ENCODE data around the gene SLC15A1.

- TF ChIP-seq CTCF (optimal IDR thresholded peaks at IDR 0.05 in 1 of 3, IDR thresholded peaks at IDR 0.05 in 1 of 3, conservative IDR thresholded peaks at IDR 0.05 in 1 of 3; ENCODE audit: extremely low read depth in 1 of 3, insufficient read depth in 2 of 3, low read length in 3 of 3) (no peak), EZH2 (IDR thresholded peaks at IDR 0.05; ENCODE audit: low read length) (no peak)
Measured at GRCh38 chr13:98782654-98783053, 30.2 kb upstream of the SLC15A1 start.

Measured in keratinocyte (primary cell).